ENCODE results near the gene MMRN2. TPM values are rescaled to one million over a fixed set of nuclear protein-coding genes. Genes with fewer than 3 reads are reported as not detected.

Gene MMRN2
- total and polyA plus RNA-seq, 8 donors: 3.2 to 7.4 (median 5.0) TPM

DNA sequence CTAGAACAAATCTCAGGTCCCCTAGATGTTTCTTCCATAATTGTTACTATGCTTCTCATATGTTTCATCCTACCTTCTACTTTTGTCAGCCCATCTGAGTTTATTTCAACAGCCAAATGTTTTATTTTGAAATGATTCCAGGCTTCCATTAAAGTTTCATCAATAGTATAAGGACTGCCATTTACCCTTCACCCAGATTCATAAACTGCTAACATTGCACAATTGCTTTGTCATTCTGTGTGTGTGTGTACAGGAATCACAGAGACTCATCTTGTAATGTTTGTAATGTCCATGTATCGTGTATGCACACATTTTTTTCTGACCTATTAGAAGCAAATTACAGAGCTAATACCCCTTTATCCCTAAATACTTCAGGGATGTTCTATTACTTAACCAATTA is 25.5 kb downstream of the MMRN2 start:
- H3K27me3 ChIP-seq: no peaks in the 10 kb centered on the region

DNA sequence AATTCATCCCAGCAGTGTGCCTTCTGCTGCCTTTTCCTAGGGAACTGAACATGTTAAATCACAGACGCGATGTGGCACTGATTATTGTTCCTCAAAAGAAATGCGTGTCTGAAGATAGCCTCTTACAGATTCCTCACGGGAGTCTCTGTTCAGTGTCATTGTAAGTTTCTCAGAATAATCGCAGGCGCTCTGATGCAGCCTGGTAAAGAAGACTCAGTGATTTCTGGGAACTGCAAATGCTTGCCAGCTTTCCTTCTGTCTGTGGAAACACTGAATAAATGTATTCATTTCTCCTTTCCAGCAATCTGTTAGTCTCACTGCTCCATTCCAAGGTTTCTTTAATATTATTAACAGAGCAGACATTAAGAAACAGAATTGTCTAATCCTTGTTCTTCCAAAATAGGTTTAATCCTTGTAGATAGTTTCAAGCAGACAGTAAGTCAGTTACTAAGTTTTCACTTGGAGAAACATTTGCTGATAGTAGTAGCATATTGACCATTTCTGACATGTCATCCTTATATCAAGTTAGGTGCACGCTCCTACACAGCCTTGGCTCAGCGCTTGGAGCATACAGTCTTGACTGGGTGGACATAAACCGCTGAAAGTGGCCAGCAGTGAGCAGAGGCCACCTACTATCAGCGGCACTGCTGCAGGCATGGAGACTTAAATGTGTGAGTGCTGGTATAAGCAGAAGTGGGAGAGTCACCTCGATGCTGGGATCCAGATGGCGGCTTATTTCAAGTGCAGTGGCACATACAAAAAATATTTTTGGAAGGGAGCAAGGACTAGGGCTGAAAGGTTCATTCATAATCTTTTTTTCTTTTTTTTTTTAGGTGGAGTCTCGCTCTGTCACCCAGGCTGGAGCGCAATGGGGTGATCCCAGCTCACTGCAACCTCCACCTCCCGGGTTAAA is 27.7 kb downstream of the MMRN2 start:
- Histone ChIP-seq H3K27me3 (no peaks in the 10 kb centered on the region), H3K4me3 (no peak overlapping the region), H3K36me3 (no peaks in the 10 kb centered on the region), H3K9me3 (no peaks in the 10 kb centered on the region), H3K4me1 (no peaks in the 10 kb centered on the region), H3K27ac (no peak overlapping the region)
- DNase-seq (no peak), FAIRE-seq (no peak), ATAC-seq (no peak)
- 91% methylated on average over 15 of the region's 15 CpGs for WGBS, 2 donors
- TF ChIP-seq, protein P1, sequence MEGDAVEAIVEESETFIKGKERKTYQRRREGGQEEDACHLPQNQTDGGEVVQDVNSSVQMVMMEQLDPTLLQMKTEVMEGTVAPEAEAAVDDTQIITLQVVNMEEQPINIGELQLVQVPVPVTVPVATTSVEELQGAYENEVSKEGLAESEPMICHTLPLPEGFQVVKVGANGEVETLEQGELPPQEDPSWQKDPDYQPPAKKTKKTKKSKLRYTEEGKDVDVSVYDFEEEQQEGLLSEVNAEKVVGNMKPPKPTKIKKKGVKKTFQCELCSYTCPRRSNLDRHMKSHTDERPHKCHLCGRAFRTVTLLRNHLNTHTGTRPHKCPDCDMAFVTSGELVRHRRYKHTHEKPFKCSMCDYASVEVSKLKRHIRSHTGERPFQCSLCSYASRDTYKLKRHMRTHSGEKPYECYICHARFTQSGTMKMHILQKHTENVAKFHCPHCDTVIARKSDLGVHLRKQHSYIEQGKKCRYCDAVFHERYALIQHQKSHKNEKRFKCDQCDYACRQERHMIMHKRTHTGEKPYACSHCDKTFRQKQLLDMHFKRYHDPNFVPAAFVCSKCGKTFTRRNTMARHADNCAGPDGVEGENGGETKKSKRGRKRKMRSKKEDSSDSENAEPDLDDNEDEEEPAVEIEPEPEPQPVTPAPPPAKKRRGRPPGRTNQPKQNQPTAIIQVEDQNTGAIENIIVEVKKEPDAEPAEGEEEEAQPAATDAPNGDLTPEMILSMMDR (IDR thresholded peaks at IDR 0.05): no peak
- intact Hi-C loops (cut with DNase I): no loop called here

More for the DNA sequence above, 25.5 kb downstream of the MMRN2 start:
- no peak for FAIRE-seq
- Histone ChIP-seq H3K4me3 (no peak overlapping the region), H3K27ac (no peak overlapping the region), H3K9me3 (no peaks in the 10 kb centered on the region), H3K36me3 (no peaks in the 10 kb centered on the region), H3K4me1 (no peaks in the 10 kb centered on the region)
- ATAC-seq: peak in 1 of 4 donors; percentile 57
- 83 to 94% methylated on average over 1 of the region's 1 CpG for WGBS, 2 donors
- intact Hi-C loops (cut with DNase I): no loop called here
- TF ChIP-seq, protein P1 (IDR thresholded peaks at IDR 0.05): no peak
- no peak for DNase-seq

DNA sequence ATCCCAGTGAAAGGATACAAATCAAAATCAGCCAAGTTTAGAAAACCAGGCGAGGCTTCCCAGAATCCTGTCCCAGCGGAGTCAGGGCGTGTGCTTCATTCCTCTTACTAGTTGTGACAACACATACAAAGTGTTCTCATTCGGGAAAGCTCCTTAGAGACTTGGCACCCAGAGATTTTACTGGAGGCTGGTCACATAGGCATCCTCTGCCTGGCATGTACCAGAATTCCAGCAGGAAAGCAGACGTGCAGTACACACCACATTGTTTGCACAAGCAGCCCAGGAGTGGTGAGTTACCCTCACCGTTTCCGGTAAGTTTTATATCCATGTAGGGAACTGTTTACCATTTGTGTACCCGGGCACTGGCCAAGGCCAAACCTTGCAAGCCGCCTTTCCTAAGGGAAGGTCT is 34.9 kb downstream of the MMRN2 start:
- H3K27me3 ChIP-seq: no peaks in the 10 kb centered on the region
- intact Hi-C loops (cut with DNase I): no loop called here
- H3K27ac ChIP-seq: peak overlapping the region in 2 of 4 donors; percentile 44 to 60
- TF ChIP-seq, protein P1 (IDR thresholded peaks at IDR 0.05): no peak
- DNase-seq (peak in 4 of 6 donors; percentile 39 to 76 (median 62)), FAIRE-seq (no peak), ATAC-seq (peak; percentile 87 to 99 (median 97))
- H3K4me1 ChIP-seq: peaks cover 0 to 8% (median 4%) of the 10 kb centered on the region in 3 donors
- H3K4me3 ChIP-seq: no peak overlapping the region
- no peaks in the 10 kb centered on the region for H3K9me3 ChIP-seq
- peaks cover 1 to 6% (median 5%) of the 10 kb centered on the region in 3 donors for H3K36me3 ChIP-seq
- 49 to 52% methylated on average over 9 of the region's 9 CpGs for WGBS, 2 donors

DNA sequence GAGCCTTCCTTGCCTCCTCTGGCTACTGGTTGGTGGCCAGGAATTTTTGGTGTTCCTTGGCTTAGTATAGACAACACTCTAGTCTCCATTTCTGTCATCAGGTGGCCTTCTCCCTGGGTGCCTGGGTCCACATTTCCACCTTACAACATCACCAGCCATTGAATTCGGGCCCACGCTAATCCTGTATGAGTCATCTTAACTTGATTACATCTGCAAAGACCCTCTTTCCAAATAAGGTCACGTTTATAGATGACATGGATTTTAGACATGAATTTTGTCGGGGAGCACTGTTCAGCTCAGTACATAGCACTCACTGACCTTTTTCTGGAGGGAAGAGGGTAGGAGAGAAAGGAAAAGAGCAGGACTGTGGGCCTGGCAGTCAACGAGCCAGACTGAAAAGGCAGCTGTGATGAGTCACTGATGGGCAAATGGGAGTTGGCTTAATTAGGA is 39.4 kb downstream of the MMRN2 start:
- WGBS, 2 donors: 83 to 90% methylated on average over 5 of the region's 5 CpGs
- DNase-seq (no peak), ATAC-seq (no peak), FAIRE-seq (no peak)
- peaks cover 0 to 7% (median 4%) of the 10 kb centered on the region in 3 donors for H3K4me1 ChIP-seq
- H3K27me3 ChIP-seq: no peaks in the 10 kb centered on the region
- H3K27ac ChIP-seq: no peak overlapping the region
- H3K4me3 ChIP-seq: no peak overlapping the region
- intact Hi-C loops (cut with DNase I): no loop called here
- H3K36me3 ChIP-seq: peaks cover 5 to 6% (median 5%) of the 10 kb centered on the region in 3 donors
- TF ChIP-seq, protein P1 (IDR thresholded peaks at IDR 0.05): no peak
- H3K9me3 ChIP-seq: no peaks in the 10 kb centered on the region

DNA sequence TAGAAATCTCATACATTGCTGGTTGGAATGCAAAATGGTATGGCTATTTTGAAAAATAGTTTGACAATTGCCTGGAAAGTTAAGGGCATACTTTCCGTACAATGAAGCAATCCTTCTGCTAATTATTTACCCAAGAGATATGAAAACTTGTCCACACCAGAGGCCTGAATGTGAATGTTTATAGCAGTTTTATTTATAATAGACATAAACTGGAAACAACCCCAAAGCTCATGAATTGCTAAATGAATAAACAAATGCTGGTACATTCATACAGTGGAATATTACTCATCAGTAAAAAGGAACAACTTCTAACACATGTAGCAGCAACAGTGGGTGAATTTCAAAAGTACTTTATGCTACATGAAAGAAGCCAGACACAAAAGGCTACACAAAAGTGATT is 42.7 kb downstream of the MMRN2 start:
- ATAC-seq (no peak), DNase-seq (no peak)
- no peak overlapping the region for H3K27ac ChIP-seq

More for the DNA sequence above, 42.7 kb downstream of the MMRN2 start:
- Histone ChIP-seq H3K4me3 (no peak overlapping the region), H3K27me3 (no peaks in the 10 kb centered on the region), H3K9me3 (no peaks in the 10 kb centered on the region), H3K36me3 (peaks cover 0 to 5% (median 0%) of the 10 kb centered on the region in 3 donors), H3K4me1 (no peaks in the 10 kb centered on the region)
- intact Hi-C loops (cut with DNase I): no loop called here
- no peak for FAIRE-seq
- 26 to 32% methylated on average over 1 of the region's 1 CpG for WGBS, 2 donors
- TF ChIP-seq, protein P1 (IDR thresholded peaks at IDR 0.05): no peak

Data from pancreas (tissue), 10 donors.